GM11168 (cell line): ENCODE data around the gene SLC12A7.
"Not testable (repeated sequence)": the region's sequence is repeated elsewhere in the genome, so short reads cannot be mapped to it uniquely, and the experiment has no call there.

Experiments
- in situ Hi-C: fragments of 300-500 bp; cut with MboI; formaldehyde crosslinking; loops from one replicate; pipeline ENCODE4 v1.12.0; 2022; ENCODE audit warnings: low sequenced_read_pairs; ENCODE audit not compliant: unreplicated experiment

SLC12A7 gene

DNA sequence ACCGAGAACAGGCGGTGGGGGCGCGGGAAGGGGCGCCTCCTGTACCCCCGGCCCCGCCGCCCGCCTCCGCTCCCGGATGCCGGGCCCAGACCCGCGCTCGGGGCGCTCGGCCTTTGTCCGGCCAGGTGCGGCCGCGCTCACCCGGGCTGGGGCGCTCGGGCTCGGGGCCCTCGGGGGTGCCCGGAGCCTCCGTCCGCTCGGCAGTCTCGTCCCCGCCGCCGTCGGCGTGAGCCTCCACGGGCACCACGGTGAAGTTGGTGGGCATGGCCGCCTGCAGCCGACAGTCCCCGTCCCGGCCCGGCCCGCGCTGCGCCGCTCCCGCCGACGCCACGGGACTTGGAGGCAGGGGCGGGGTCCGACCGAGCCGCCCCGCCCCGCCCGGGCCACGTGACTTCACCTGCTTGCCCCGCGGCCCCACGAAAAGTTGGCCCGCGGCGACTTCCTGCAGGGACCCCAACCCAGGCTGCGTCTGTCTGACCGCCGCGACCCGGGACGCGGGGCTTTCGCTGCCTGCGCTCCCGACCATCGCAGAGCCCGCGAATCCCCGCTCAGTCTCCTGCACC, at the start of gene SLC12A7:
TSS of gene SLC12A7 (minus strand) at position 337 of the 563 bp plus-strand sequence. CDS start at position 265, 72 bp downstream.
- in situ Hi-C loops = no loop called here

DNA sequence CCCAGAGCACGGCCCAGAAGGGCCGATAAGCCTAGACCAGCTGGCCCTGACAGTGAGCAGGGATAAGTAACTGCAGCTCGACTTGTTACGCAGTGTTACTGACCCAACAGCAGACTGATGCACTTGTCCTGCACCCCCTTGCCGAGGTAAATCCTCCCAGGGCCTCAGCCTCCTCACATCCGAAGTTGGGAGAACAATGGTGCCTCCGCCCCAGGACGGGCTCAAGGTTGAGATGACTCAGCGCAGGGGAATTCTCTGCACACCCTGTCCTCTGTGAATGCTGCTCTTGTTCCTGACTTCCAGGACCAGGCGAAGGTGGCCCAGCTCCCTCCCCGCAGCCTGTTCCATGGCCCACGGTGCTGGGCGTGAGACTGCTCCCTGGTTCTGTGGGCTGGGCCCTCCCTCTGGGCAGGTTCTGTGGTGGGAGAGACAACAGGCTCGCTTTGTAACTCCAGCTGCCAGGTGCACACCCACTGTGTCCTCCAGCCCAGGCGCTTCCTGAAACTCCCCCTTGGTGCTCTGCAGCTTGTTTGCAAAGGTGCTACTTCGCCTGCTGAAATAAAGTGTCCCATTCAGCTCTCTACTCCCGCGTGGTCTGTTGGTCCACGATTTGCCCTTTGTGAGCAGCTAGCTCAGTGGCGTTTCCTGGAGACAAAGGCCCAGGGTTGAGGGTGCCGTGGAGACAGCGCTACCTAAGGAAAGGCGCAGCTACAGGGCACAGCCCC, 49.4 kb upstream of the SLC12A7 start:
- in situ Hi-C loops = no loop called here

DNA sequence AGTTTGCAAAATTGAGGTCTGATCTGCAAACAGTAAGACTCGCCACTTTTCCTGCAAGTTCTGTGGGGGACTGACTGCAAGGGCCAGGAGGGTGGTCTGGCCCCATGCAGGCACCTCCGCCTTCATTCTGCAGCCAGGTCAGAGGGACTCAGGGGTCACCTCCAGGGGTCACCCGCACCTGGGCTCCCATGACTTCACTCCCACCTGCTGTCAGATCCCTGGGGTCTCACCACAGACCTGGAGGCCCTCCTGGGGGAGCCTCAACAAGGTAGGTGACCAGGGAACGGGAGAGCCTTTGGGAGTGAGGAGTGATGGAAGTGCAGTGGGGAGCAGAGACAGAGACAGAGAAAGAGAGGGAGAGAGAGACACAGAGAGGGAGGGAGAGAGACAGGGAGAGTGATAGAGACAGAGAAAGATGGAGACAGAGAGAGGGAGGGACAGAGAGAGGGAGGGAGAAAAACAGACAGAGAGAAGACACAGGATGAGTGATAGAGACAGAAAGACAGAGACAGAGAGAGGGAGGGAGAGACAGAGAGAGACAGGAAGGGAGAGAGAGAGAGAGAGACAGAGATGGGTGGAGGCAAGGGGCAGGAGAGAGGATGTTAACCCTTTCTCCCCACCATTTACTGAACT, 48.0 kb upstream of the SLC12A7 start:
- in situ Hi-C loops = no loop called here

DNA sequence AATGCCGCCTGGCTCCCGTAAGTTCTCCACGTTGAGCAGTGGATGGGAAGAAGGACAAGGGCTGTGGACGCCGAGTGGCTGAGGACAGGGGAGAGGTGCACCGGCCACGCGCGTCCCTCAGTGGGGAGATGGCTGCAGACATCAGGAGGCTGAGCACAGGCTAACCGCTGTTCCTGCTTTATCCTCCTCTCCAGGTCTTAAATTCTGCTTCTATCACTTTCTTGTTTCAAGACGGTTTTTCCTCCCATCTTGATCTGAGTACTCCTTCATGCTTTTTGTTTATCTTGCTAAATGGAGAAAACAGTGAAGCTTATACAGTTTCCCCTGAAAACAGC, 47.4 kb upstream of the SLC12A7 start:
- in situ Hi-C loops = no loop called here

DNA sequence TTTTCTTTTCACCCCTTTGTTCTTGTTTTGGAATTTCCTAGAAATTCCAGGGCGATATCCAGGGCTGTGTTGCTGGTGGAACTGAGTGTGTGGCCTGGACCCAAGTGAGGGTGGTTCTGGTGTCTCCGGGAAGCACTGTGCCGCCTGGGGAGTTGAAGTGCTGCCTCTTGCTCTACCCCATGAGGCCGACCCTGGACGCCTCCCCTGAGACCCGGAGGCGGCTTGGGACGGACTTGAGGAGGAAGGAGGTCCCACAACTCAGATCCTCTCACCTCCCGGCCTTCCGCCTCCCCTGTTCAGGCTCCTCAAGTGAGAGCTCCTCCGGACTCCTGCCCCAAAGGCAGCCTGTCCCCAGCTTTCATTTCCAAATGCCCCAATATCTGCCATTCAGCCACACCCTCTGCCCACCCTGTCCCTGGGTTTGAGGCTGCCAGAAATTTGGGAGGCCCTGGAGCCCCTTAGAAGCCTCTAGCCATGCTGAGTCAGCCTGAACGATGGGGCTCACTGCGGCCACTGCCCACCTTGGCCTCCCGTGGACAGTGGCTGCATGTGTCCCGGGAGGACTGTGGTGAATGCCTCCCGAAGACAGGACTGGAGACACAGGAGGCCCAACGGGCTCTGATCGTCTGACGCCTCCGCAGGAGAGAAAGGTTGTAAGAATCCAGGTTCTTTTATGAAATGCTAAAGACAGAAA, 46.9 kb upstream of the SLC12A7 start:
- in situ Hi-C loops = no loop called here

DNA sequence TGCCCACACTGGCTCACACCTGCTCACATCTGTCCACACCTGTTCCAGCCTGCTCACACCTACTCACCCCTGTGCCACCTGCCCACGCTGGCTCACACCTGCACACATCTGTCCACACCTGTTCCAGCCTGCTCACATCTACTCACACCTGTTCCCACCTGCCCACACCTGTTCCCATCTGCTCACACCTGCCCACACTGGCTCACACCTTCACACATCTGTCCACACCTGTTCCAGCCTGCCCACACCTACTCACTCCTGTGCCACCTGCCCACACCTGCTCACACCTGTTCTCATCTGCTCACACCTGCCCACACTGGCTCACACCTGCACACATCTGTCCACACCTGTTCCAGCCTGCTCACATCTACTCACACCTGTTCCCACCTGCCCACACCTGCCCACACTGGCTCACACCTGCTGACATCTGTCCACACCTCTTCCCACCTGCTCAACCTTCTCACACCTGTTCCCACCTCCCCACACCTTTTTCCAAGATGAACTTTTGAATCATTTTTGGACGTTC, 45.7 kb upstream of the SLC12A7 start:
- in situ Hi-C loops = not testable (repeated sequence)

DNA sequence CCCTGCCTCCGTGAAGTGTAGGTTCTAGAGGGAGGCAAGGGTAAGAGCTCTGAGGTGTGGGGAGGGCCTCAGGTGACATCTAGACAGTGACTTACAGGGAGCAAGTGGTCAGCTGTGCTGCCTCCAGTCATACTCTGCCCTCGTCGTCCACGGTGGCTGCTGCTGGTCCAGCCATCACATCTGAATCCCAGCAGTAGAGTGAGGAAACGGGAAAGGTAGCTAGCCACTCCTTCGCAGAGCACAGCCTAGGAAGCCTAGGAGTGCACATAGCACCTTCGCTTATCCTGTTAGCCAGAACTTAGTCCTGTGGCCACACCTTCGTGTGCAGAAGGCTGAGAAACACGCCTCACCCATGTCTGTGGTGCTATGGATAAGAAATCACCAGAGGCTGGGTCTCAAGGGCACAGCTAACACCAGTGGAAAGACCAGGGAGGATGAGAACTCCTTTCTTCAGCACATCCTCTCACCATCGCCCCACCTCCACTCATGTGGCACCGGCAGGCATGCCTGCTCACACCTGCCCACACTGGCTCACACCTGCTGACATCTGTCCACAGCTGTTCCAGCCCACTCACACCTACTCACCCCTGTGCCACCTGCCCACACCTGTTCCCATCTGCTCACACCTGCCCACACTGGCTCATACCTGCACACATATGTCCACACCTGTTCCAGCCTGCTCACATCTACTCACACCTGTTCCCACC, 45.0 kb upstream of the SLC12A7 start:
- in situ Hi-C loops = no loop called here

GRCh38 chr5:1156033-1156753, 44.3 kb upstream of the SLC12A7 start:
- in situ Hi-C loops = no loop called here

GRCh38 chr5:1155191-1156032, 43.5 kb upstream of the SLC12A7 start:
- in situ Hi-C loops = no loop called here

DNA sequence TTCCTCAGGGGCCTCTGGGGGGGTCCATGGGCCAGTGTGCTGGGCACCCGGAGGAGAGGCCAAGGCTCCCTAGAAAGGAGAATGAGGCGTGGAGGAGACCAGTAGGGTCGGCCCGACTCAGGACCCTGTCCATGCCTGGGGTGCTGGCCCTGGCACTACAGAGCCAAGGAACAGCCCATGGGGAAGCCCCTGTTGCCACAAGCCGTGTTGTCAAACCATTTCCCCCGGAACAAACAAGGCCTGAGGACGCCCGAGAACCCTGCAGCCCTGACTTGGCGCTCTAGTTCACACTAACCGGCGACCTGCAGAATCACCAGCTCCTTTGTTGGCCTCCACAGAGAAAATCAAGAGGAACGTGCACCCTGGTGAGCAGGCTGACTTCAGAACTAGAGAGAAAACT, 41.6 kb upstream of the SLC12A7 start:
- in situ Hi-C loops = no loop called here

GRCh38 chr5:1152771-1153282, 41.0 kb upstream of the SLC12A7 start:
- in situ Hi-C loops = no loop called here

DNA sequence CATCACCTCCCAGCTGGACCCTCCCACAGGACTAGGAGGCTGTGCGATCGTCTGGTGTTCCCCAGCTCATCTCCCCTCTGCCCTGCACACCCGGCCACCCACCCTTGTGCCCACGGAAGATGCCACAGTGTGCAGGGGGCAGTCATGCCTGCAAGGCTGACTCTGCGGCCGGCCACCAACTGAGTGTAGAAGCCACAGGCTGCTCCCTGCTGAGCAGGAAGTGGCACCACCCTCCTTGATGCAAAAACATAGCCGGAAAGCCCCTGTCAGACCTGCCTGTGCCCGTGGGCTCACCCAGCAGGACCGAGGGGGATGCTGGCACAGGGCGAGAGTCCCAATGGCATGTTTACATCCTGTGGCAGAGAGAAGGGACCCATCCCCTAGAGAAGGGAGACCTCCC, 40.3 kb upstream of the SLC12A7 start:
- in situ Hi-C loops = no loop called here

DNA sequence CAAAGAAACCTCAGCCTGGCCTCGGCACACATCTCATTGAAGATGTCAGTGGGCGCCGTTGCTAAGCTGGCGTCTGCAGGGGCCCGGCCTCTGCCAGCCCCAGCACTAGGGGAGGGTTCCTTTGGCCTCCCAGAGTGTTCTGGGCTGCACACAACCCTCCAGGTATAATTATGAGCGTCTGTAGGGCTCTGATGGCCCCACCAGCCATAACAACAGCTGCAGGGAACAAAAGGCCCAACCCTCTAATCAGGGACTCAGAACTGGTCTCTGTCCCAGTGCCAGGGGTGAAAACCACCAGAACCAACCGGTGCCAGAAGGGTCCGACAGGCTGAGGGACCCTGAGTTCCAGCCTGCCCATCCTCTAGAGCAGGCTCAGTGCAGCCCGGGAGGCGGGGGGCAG, 39.5 kb upstream of the SLC12A7 start:
- in situ Hi-C loops = no loop called here

DNA sequence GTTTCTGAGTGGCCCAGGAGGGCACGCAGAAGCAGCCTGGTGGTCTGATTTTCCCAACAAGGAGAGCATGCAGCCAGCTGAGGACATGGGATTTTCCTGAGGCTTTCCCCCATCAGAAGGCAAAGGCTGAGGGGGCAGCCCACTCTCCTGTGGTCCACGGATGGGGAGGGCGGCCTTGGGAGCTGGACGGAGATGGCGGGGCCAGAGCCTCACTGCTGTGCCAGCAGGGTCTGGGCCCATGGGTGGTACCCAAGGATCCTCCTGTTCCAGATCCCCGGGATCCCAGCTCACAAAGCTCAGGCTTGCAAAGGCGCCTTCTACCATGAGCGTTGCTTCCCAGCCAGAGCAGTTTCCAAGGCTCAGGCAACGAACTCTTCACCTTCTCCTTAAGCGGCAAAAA, 39.0 kb upstream of the SLC12A7 start:
- in situ Hi-C loops = no loop called here

DNA sequence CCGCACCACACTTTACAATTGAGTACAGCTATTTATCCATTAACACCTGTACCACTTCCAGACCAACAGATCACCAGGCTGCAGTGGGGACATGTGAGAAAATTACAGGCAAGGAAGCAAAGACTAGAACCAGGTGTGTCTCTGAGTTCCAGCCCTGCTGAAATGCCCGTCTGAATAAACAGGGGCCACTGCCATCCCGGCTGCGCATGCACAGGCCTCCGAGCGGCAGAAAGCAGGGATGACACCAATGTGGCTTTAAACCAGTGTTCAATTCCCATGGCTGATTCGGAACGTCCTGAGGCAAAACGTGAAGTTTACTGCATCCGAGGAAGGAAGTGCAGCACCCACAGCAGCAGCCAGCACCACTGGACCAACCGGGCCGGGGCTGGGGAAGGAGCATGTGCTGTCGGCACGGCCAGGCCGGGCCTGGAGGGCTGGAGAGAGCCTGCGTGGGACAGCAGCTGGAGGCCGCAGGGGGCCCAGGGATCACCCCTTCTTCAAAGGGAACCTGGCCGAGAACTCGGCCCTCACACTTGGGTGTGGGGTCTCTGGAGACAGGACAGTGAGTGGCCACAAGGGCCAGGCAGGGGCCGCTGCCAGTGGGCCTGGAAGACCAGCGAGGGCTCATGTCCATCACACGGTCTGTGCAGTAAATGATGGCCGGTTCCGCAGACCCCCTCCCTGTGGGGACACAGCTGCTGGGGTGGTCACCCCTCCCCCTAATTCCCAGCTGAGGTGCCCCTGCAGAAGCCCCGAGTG, 33.0 kb upstream of the SLC12A7 start:
- in situ Hi-C loops = loop anchor here (25.0 kb wide), 1 partner anchor 208 kb away; no protein-coding TSS in a partner anchor

DNA sequence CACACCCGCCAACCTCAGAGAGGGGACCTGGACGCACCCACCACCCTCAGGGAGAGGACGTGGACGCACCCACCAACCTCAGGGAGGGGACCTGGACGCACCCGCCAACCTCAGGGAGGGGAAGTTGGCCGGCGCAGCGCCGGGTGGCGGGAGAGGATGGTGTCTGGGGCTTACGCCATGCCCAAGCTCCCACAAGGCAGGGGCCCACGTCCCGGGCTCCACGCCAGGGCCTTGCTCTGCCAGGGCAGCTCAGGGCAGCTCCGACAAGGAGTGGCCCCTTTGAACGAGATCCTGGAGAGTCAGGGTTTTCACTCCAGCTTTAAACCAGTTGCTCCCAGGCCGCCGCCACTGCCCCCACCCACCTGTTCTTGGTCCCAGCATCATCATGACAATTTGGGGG, 32.2 kb upstream of the SLC12A7 start:
- in situ Hi-C loops = loop anchor here (25.0 kb wide), 1 partner anchor 207 kb away; no protein-coding TSS in a partner anchor

DNA sequence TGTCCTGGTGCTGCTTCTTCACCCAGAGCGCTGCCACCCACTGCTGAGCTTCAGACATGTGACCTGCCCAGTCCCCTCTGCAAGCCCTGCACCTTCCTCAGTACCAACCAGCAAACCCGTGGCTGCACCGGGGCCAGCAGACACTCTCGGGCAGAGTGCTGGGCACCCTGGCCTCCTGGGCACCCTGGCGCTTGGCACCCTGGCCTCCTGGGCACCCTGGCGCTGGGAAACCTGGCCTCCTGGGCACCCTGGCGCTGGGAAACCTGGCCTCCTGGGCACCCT, 31.7 kb upstream of the SLC12A7 start:
- in situ Hi-C loops = loop anchor here (25.0 kb wide), 1 partner anchor 206 kb away; no protein-coding TSS in a partner anchor
